T-cell (primary cell): ENCODE measurements around the gene USH1G. TPM values are rescaled to one million over a fixed set of nuclear protein-coding genes. Genes with fewer than 3 reads are reported as not detected.

Experiments
- ATAC-seq, 4 experiments: fragments of 200-7000 bp in 3 of 4; fragments of 150-1000 bp in 1 of 4; cut with Tn5 transposase; replicated peaks in 1 of 4; 1 replicate in 3 of 4; 2 replicates in 1 of 4; pipeline ENCODE4 v1.10.0; 2021; ENCODE audit warnings: moderate library complexity in 3 of 4, mild to moderate bottlenecking in 2 of 4, moderate number of reproducible peaks in 1 of 4
- CTCF ChIA-PET, 2 donors: fragments of 300-600 bp; sonication (Branson Sonifier 250); formaldehyde crosslinking; loops; one replicate each; lab custom pipeline; 2022; ENCODE audit warnings: antibody characterized with exemption in 2 of 2; lab: Charles Lee
- POLR2A ChIA-PET, 2 donors: fragments of 300-600 bp; sonication (Branson Sonifier 250); formaldehyde crosslinking; loops; one replicate each; lab custom pipeline; 2022; ENCODE audit warnings: antibody characterized with exemption in 2 of 2; lab: Charles Lee
- DNase-seq, 35 experiments: peaks; one replicate each; pipeline versions ENCODE4 v3.0.0 to v3.0.0-alpha.2; 2013 to 2023
- H3K27ac ChIP-seq: one replicate; pipeline ENCODE4 v1.5.1; 2013; ENCODE audit warnings: low read length
- H3K27me3 ChIP-seq, 2 experiments: replicated peaks in 1 of 2; 1 replicate in 1 of 2; 2 replicates in 1 of 2; pipeline versions ENCODE4 v1.6.1 to v1.7.0; 2013; ENCODE audit warnings: low read length in 1 of 2, mixed read lengths in 1 of 2; ENCODE audit not compliant: control insufficient read depth in 2 of 2, insufficient read depth in 2 of 2; ENCODE audit errors: extremely low read depth in 1 of 2
- H3K36me3 ChIP-seq, 2 donors: 1 replicate in 1 of 2; 2 replicates in 1 of 2; pipeline versions ENCODE4 v1.6.1 to v1.7.0; 2013; ENCODE audit warnings: low read length in 1 of 2; ENCODE audit not compliant: control insufficient read depth in 2 of 2, insufficient read depth in 1 of 2; ENCODE audit errors: extremely low read depth in 1 of 2
- H3K4me1 ChIP-seq, 2 experiments: 1 replicate in 1 of 2; 2 replicates in 1 of 2; pipeline versions ENCODE4 v1.6.1 to v1.7.0; 2013; ENCODE audit warnings: low read length in 2 of 2, mixed read lengths in 1 of 2; ENCODE audit not compliant: insufficient read depth in 2 of 2, control insufficient read depth in 1 of 2; ENCODE audit errors: extremely low read depth in 1 of 2
- H3K4me3 ChIP-seq, 2 donors: 1 replicate in 1 of 2; 2 replicates in 1 of 2; pipeline versions ENCODE4 v1.5.1 to v1.7.0; 2013; ENCODE audit warnings: mild to moderate bottlenecking in 2 of 2, low read length in 1 of 2, moderate library complexity in 1 of 2; ENCODE audit not compliant: control insufficient read depth in 1 of 2; ENCODE audit errors: extremely low read depth in 1 of 2
- H3K9me3 ChIP-seq: 2 replicates; pipeline ENCODE4 v1.7.0; 2013
- H3K27ac Mint-ChIP-seq, 2 donors: one replicate each; pipeline ENCODE4 v1.8.0; 2020 to 2021; ENCODE audit warnings: mild to moderate bottlenecking in 2 of 2, mixed read lengths in 2 of 2
- H3K27me3 Mint-ChIP-seq, 2 donors: one replicate each; pipeline ENCODE4 v1.8.0; 2021 to 2022; ENCODE audit warnings: mixed read lengths in 2 of 2
- H3K36me3 Mint-ChIP-seq: one replicate; pipeline ENCODE4 v1.8.0; 2021; ENCODE audit warnings: mixed read lengths
- H3K4me1 Mint-ChIP-seq, 3 donors: one replicate each; pipeline ENCODE4 v1.8.0; 2020 to 2022; ENCODE audit warnings: mixed read lengths in 3 of 3, mild to moderate bottlenecking in 1 of 3
- H3K4me3 Mint-ChIP-seq, 3 donors: one replicate each; pipeline ENCODE4 v1.8.0; 2020 to 2022; ENCODE audit warnings: mild to moderate bottlenecking in 3 of 3, mixed read lengths in 3 of 3, moderate library complexity in 3 of 3
- H3K9me3 Mint-ChIP-seq, 3 donors: one replicate each; pipeline ENCODE4 v1.8.0; 2020 to 2022; ENCODE audit warnings: mixed read lengths in 3 of 3
- WGBS: methylation state at CpG from one replicate; pipeline ENCODE4 v1.1.5; 2013; ENCODE audit warnings: missing lambda C conversion rate; ENCODE audit not compliant: insufficient coverage; 5-methylcytosine and 5-hydroxymethylcytosine counted together
- total RNA-seq, 35 experiments: library from RNA in 6 of 35; stranded (reverse) in 6 of 35; fragments of 120-200 nt in 1 of 35; gene quantifications; one replicate each; pipeline versions ENCODE4 v1.2.1 to v1.2.4 and lab custom pipeline; 2013 to 2026

The USH1G gene
- total RNA-seq, 5 donors from 2014 or later (not counting 1 experiment from before 2014, with no cell fraction given): not detected

- H3K4me3 Mint-ChIP-seq: no peak overlapping the region
- no peak overlapping the region for H3K27ac Mint-ChIP-seq
- no peaks in the 10 kb centered on the region for H3K9me3 ChIP-seq
- peaks cover 0 to 44% of the 10 kb centered on the region in 2 experiments for H3K27me3 ChIP-seq
- H3K4me1 Mint-ChIP-seq: peaks cover 4 to 9% (median 4%) of the 10 kb centered on the region in 3 donors
- H3K36me3 ChIP-seq: peaks cover 0 to 3% of the 10 kb centered on the region in 2 donors
- POLR2A ChIA-PET: no interaction called here
- CTCF ChIA-PET: interaction anchor here in 1 of 2 donors (0.7 kb wide), 1 partner anchor 29 kb away, joined by 3 read pairs; no protein-coding TSS in a partner anchor
- DNase-seq (no peak), ATAC-seq (no peak)
- H3K4me3 ChIP-seq: no peak overlapping the region
- 58% methylated on average over 9 of the region's 13 CpGs for WGBS
- H3K9me3 Mint-ChIP-seq: no peaks in the 10 kb centered on the region
- H3K36me3 Mint-ChIP-seq: no peaks in the 10 kb centered on the region
- peaks cover 0 to 4% of the 10 kb centered on the region in 2 experiments for H3K4me1 ChIP-seq
- H3K27ac ChIP-seq: no peak overlapping the region
- H3K27me3 Mint-ChIP-seq: peaks cover 0 to 3% of the 10 kb centered on the region in 2 donors
Observed at GRCh38 chr17:74954665-74955421, 31.8 kb upstream of the USH1G start.

DNA sequence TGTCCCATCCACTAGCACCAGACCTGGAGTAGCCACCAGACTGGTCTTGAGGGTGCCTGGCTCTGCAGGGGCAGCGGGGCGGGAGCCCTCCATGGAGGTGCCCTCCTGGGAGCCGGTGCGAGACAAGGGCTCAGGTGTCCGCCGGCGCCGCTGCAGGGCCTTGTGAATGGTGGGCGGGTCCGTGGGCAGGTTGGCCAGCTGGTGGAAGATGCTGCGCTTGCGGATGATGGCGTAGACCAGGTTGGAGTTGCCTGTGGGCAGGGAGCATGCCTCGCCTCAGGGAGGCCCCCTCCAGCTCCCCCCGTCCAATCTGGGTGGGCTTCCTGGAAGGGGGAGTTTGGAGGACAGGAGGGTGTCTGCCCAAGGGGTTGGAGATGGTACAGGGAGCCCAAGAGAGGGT lies 31.1 kb upstream of the USH1G start:
- Mint-ChIP-seq H3K27me3 (peaks cover 0 to 3% of the 10 kb centered on the region in 2 donors), H3K9me3 (no peaks in the 10 kb centered on the region), H3K4me1 (peaks cover 4% of the 10 kb centered on the region in 3 donors), H3K36me3 (no peaks in the 10 kb centered on the region), H3K4me3 (no peak overlapping the region), H3K27ac (no peak overlapping the region)
- no peak overlapping the region for H3K4me3 ChIP-seq
- peaks cover 0 to 50% of the 10 kb centered on the region in 2 experiments for H3K27me3 ChIP-seq
- H3K27ac ChIP-seq: no peak overlapping the region
- WGBS: 100% methylated on average over 4 of the region's 15 CpGs
- H3K36me3 ChIP-seq: peaks cover 0 to 3% of the 10 kb centered on the region in 2 donors
- ATAC-seq: no peak
- ChIA-PET CTCF (no interaction called here), POLR2A (no interaction called here)
- DNase-seq: no peak
- peaks cover 0 to 4% of the 10 kb centered on the region in 2 experiments for H3K4me1 ChIP-seq
- H3K9me3 ChIP-seq: no peaks in the 10 kb centered on the region

DNA sequence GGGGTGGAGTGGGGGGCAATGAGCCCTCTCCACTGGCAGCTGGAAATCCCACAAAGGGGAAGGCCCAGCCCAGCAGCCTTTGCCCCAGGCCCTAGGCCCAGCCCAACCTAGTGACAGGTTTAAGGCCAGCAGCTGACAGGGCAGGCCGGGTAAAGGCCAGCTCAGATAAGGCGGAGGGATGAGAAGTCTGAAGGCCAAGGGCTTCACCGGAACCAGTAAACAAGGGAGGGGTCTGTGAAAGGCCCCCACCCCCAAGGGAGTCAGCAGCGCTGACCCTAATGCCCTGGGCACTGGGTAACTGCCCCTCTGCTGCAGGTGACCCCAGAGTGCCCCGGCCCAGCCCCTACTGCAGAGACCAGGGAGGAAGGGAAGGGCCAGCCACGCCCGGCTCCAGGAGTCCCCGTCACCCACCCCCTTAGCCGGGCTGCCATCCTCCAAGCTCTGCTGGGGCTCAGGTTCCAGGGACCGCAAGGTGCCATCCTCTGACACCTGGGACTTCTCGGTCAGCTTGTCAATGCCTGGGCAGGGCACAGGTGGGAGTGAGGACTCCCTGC lies 30.2 kb upstream of the USH1G start:
- H3K4me3 ChIP-seq: no peak overlapping the region
- ATAC-seq: no peak
- 88% methylated on average over 4 of the region's 11 CpGs for WGBS
- ChIA-PET POLR2A (no interaction called here), CTCF (no interaction called here)
- no peaks in the 10 kb centered on the region for H3K36me3 Mint-ChIP-seq
- peaks cover 0 to 3% of the 10 kb centered on the region in 2 donors for H3K36me3 ChIP-seq
- H3K4me1 Mint-ChIP-seq: peaks cover 4% of the 10 kb centered on the region in 3 donors
- no peak overlapping the region for H3K27ac ChIP-seq
- H3K9me3 ChIP-seq: no peaks in the 10 kb centered on the region
- H3K4me3 Mint-ChIP-seq: no peak overlapping the region
- DNase-seq: no peak
- H3K27ac Mint-ChIP-seq: no peak overlapping the region
- no peaks in the 10 kb centered on the region for H3K9me3 Mint-ChIP-seq
- H3K27me3 Mint-ChIP-seq: peaks cover 0 to 3% of the 10 kb centered on the region in 2 donors
- peaks cover 0 to 4% of the 10 kb centered on the region in 2 experiments for H3K4me1 ChIP-seq
- H3K27me3 ChIP-seq: peaks cover 0 to 53% of the 10 kb centered on the region in 2 experiments

DNA sequence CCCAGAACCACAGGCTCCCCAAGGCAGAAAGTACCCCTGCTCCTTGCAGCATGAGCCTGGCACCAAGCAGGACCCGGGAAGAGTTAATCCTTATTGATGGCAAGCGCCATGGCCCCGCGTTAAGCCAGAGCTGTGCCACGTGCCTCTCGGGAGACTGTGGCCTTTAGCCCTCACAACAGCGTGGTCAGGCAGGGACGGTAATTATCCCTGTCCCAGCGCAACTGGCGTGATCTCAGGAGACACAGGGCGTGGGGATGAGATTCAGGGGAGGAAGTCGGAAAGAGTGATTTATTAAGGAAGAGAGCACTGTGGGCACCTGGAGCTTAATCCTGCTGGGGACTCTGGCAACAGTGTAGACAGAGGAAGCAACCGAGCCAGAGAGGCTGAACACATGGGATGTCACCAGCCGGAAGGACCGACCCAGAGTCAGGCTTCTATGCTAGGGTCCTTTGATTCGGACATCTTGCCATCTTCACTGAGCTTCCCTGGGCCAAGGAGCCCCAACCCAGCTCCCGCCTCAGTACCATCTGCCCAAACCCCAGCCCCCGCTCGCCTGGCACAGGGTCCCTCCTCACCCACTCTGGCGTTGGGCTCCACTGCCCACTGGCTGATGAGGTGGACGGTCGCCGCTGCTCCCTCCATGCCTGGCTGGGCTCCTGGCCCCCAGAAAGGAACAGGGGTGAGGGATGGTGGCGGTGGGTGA lies 29.5 kb upstream of the USH1G start:
- peaks cover 0 to 3% of the 10 kb centered on the region in 2 donors for H3K27me3 Mint-ChIP-seq
- H3K9me3 Mint-ChIP-seq: no peaks in the 10 kb centered on the region
- H3K4me3 ChIP-seq: no peak overlapping the region
- CTCF ChIA-PET: no interaction called here
- 83% methylated on average over 16 of the region's 24 CpGs for WGBS
- ATAC-seq (no peak), DNase-seq (no peak)
- no peaks in the 10 kb centered on the region for H3K4me1 Mint-ChIP-seq
- H3K36me3 Mint-ChIP-seq: no peaks in the 10 kb centered on the region
- H3K36me3 ChIP-seq: peaks cover 0 to 3% of the 10 kb centered on the region in 2 donors
- H3K4me1 ChIP-seq: no peaks in the 10 kb centered on the region
- POLR2A ChIA-PET: no interaction called here
- H3K4me3 Mint-ChIP-seq: no peak overlapping the region
- H3K27me3 ChIP-seq: peaks cover 0 to 50% of the 10 kb centered on the region in 2 experiments
- H3K27ac Mint-ChIP-seq: no peak overlapping the region
- no peaks in the 10 kb centered on the region for H3K9me3 ChIP-seq
- H3K27ac ChIP-seq: no peak overlapping the region

GRCh38 chr17:74951680-74952421 lies 28.8 kb upstream of the USH1G start:
- CTCF ChIA-PET: no interaction called here
- POLR2A ChIA-PET: no interaction called here

DNA sequence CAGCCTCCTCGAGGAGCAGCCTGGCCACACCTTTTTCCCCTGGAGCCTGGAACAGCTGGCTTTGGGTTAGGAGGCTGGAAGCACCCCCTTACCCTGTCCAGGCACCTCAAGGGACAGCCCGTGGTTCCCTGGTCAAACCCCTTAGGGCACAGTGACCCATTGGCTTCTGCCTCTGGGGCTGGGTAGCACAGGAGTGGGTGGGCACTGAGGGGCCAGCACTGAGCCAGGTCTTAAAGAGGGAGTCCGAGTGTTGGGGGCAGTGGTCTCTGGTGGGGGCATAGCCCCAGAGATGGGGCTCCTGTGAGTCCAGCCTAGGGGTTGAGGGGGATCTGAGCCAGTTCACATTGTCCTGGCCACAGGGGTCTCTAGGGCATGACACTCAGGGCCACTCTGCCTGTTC lies 28.0 kb upstream of the USH1G start:
- CTCF ChIA-PET: no interaction called here
- Mint-ChIP-seq H3K27ac (no peak overlapping the region), H3K27me3 (peaks cover 0 to 3% of the 10 kb centered on the region in 2 donors), H3K4me1 (no peaks in the 10 kb centered on the region), H3K9me3 (no peaks in the 10 kb centered on the region), H3K36me3 (no peaks in the 10 kb centered on the region), H3K4me3 (no peak overlapping the region)
- no peak overlapping the region for H3K27ac ChIP-seq
- ATAC-seq (no peak), DNase-seq (no peak)
- H3K36me3 ChIP-seq: no peaks in the 10 kb centered on the region
- H3K4me3 ChIP-seq: no peak overlapping the region
- POLR2A ChIA-PET: no interaction called here
- no peaks in the 10 kb centered on the region for H3K9me3 ChIP-seq
- peaks cover 0 to 59% of the 10 kb centered on the region in 2 experiments for H3K27me3 ChIP-seq
- 60% methylated on average over 1 of the region's 3 CpGs for WGBS
- no peaks in the 10 kb centered on the region for H3K4me1 ChIP-seq

More at GRCh38 chr17:74951680-74952421, 28.8 kb upstream of the USH1G start:
- no peaks in the 10 kb centered on the region for H3K9me3 ChIP-seq
- DNase-seq (no peak), ATAC-seq (no peak)
- H3K36me3 ChIP-seq: peaks cover 0 to 3% of the 10 kb centered on the region in 2 donors
- Mint-ChIP-seq H3K36me3 (no peaks in the 10 kb centered on the region), H3K27ac (no peak overlapping the region), H3K4me1 (no peaks in the 10 kb centered on the region), H3K9me3 (no peaks in the 10 kb centered on the region), H3K27me3 (peaks cover 0 to 3% of the 10 kb centered on the region in 2 donors), H3K4me3 (no peak overlapping the region)
- no peaks in the 10 kb centered on the region for H3K4me1 ChIP-seq
- H3K27ac ChIP-seq: no peak overlapping the region
- H3K27me3 ChIP-seq: peaks cover 0 to 52% of the 10 kb centered on the region in 2 experiments
- H3K4me3 ChIP-seq: no peak overlapping the region
- WGBS: 79% methylated on average over 27 of the region's 32 CpGs
